Measurements from ENCODE around the gene U2AF1L4. TPM values are rescaled to one million over a fixed set of nuclear protein-coding genes. Genes with fewer than 3 reads are reported as not detected.

Gene U2AF1L4
- total RNA-seq, 2 donors from 2014 or later, result 14.9 to 18.7 TPM

GRCh38 chr19:35767288-35768081, 22.3 kb upstream of the U2AF1L4 start:
- H3K27me3 ChIP-seq, result no peaks in the 10 kb centered on the region
- H3K36me3 ChIP-seq, result no peaks in the 10 kb centered on the region
- no peak for DNase-seq
- TF ChIP-seq CTCF (IDR thresholded peaks at IDR 0.05), result no peak
- H3K4me3 ChIP-seq, result no peak overlapping the region
- H3K27ac ChIP-seq, result no peak overlapping the region
- H3K9me3 ChIP-seq, result no peaks in the 10 kb centered on the region
- no peaks in the 10 kb centered on the region for H3K4me1 ChIP-seq
- no peak overlapping the region for H3K9ac ChIP-seq (ENCODE audit: low read depth in 2 of 2, low read length in 2 of 2)
- intact Hi-C loops (cut with DNase I), result no loop called here

- Histone ChIP-seq H3K4me3 (no peak overlapping the region), H3K36me3 (no peaks in the 10 kb centered on the region), H3K9me3 (no peaks in the 10 kb centered on the region), H3K4me1 (no peaks in the 10 kb centered on the region), H3K9ac (ENCODE audit: low read depth in 2 of 2, low read length in 2 of 2) (no peak overlapping the region), H3K27ac (no peak overlapping the region), H3K27me3 (no peaks in the 10 kb centered on the region)
- DNase-seq, result no peak
- no peak for TF ChIP-seq CTCF (IDR thresholded peaks at IDR 0.05)
- intact Hi-C loops (cut with DNase I), result no loop called here
Observed at GRCh38 chr19:35766571-35767104, 21.4 kb upstream of the U2AF1L4 start.

- Histone ChIP-seq H3K9ac (ENCODE audit: low read depth in 2 of 2, low read length in 2 of 2) (no peak overlapping the region), H3K9me3 (no peaks in the 10 kb centered on the region), H3K27ac (no peak overlapping the region), H3K27me3 (no peaks in the 10 kb centered on the region), H3K4me3 (no peak overlapping the region), H3K4me1 (no peaks in the 10 kb centered on the region), H3K36me3 (no peaks in the 10 kb centered on the region)
- intact Hi-C loops (cut with DNase I), result no loop called here
- TF ChIP-seq CTCF (IDR thresholded peaks at IDR 0.05), result no peak
- no peak for DNase-seq
Observed at GRCh38 chr19:35764432-35765315, 19.5 kb upstream of the U2AF1L4 start.

- no peak for DNase-seq
- intact Hi-C loops (cut with DNase I), result no loop called here
Observed at GRCh38 chr19:35760711-35761349, 15.6 kb upstream of the U2AF1L4 start.

More at GRCh38 chr19:35760711-35761349, 15.6 kb upstream of the U2AF1L4 start:
- Histone ChIP-seq H3K9me3 (no peaks in the 10 kb centered on the region), H3K27me3 (no peaks in the 10 kb centered on the region), H3K27ac (no peak overlapping the region), H3K4me1 (no peaks in the 10 kb centered on the region), H3K4me3 (no peak overlapping the region), H3K36me3 (no peaks in the 10 kb centered on the region), H3K9ac (ENCODE audit: low read depth in 2 of 2, low read length in 2 of 2) (no peak overlapping the region)
- no peak for TF ChIP-seq CTCF (IDR thresholded peaks at IDR 0.05)
